Breast epithelium (tissue), 4 donors: ENCODE results near the gene ASIC3. TPM values are rescaled to one million over a fixed set of nuclear protein-coding genes. Genes with fewer than 3 reads are reported as not detected.

ENCODE experiments used
- DNase-seq, 2 donors: peaks; one replicate each; pipeline ENCODE4 v3.0.0-alpha.2; 2019; ENCODE audit warnings: low spot score in 2 of 2
- H3K27ac ChIP-seq, 2 donors: fragments of 200-600 bp; sonication (generic) in 1 of 2; one replicate each; pipeline ENCODE4 v1.5.1; 2016 to 2019; ENCODE audit warnings: mild to moderate bottlenecking in 1 of 2
- H3K27me3 ChIP-seq, 2 donors: fragments of 200-600 bp; sonication (generic) in 1 of 2; one replicate each; pipeline versions ENCODE4 v1.5.1 to v1.6.0; 2017 to 2019; ENCODE audit warnings: control low read depth in 1 of 2, mild to moderate bottlenecking in 1 of 2
- H3K36me3 ChIP-seq: fragments of 200-600 bp; one replicate; pipeline ENCODE4 v1.5.1; 2019
- H3K4me1 ChIP-seq, 2 donors: fragments of 200-600 bp; sonication (generic); one replicate each; pipeline ENCODE4 v1.5.1; 2016 to 2019; ENCODE audit warnings: control low read depth in 1 of 2
- H3K4me3 ChIP-seq, 3 donors: fragments of 200-600 bp; sonication (generic); 1 replicate in 2 of 3; 2 replicates in 1 of 3; pipeline ENCODE4 v1.5.1; 2016 to 2019; ENCODE audit warnings: mild to moderate bottlenecking in 3 of 3, moderate library complexity in 2 of 3
- H3K9me3 ChIP-seq, 2 donors: fragments of 200-600 bp; sonication (generic) in 1 of 2; one replicate each; pipeline ENCODE4 v1.5.1; 2016 to 2019; ENCODE audit warnings: control low read depth in 1 of 2
- CTCF ChIP-seq, 3 donors: fragments of 450-650 bp; IDR thresholded peaks; one replicate each; pipeline ENCODE4 v1.5.1; 2016 to 2017; ENCODE audit warnings: antibody characterized with exemption in 3 of 3, mild to moderate bottlenecking in 3 of 3, moderate library complexity in 3 of 3
- POLR2A ChIP-seq: fragments of 450-650 bp; IDR thresholded peaks from one replicate; pipeline ENCODE4 v1.6.1; 2016; ENCODE audit warnings: antibody characterized with exemption, mild to moderate bottlenecking, moderate library complexity
- POLR2AphosphoS5 ChIP-seq, 3 donors: sonication (generic); formaldehyde crosslinking; IDR thresholded peaks; one replicate each; pipeline ENCODE4 v1.6.1; 2017; ENCODE audit warnings: antibody characterized with exemption in 3 of 3
- intact Hi-C: fragments of 100-400 bp; cut with DNase I; formaldehyde crosslinking; loops from one replicate; pipeline ENCODE4 v1.15.1; 2023; ENCODE audit warnings: low total_unique reads
- total RNA-seq, 3 donors: library from RNA; depleted of rRNA; stranded (reverse); fragments of >200 nt; gene quantifications; one replicate each; pipeline ENCODE4 v1.1.0, GENCODE V29; 2016

Gene ASIC3
- total RNA-seq, 3 donors from 2014 or later, result 1.3 to 3.3 (median 2.3) TPM

GRCh38 chr7:151053751-151054150 lies 5.4 kb downstream of the ASIC3 start:
- Histone ChIP-seq H3K4me3 (no peak overlapping the region), H3K36me3 (no peaks in the 10 kb centered on the region), H3K9me3 (no peaks in the 10 kb centered on the region), H3K27me3 (no peaks in the 10 kb centered on the region), H3K4me1 (peaks cover 0 to 15% of the 10 kb centered on the region in 2 donors), H3K27ac (no peak overlapping the region)
- DNase-seq, result no peak
- intact Hi-C loops, result no loop called here
- TF ChIP-seq POLR2AphosphoS5 (IDR thresholded peaks at IDR 0.05) (no peak), CTCF (IDR thresholded peaks at IDR 0.05) (no peak), POLR2A (no peak)

GRCh38 chr7:151056283-151056665 lies 7.9 kb downstream of the ASIC3 start:
- DNase-seq, result no peak
- Histone ChIP-seq H3K27me3 (no peaks in the 10 kb centered on the region), H3K9me3 (no peaks in the 10 kb centered on the region), H3K36me3 (no peaks in the 10 kb centered on the region), H3K27ac (no peak overlapping the region), H3K4me1 (peaks cover 10 to 18% of the 10 kb centered on the region in 2 donors), H3K4me3 (no peak overlapping the region)
- no peak for TF ChIP-seq CTCF (IDR thresholded peaks at IDR 0.05)
- no peak for TF ChIP-seq POLR2A
- no peak for TF ChIP-seq POLR2AphosphoS5 (IDR thresholded peaks at IDR 0.05)
- intact Hi-C loops, result no loop called here

GRCh38 chr7:151056666-151057505 lies 8.6 kb downstream of the ASIC3 start:
- Histone ChIP-seq H3K36me3 (no peaks in the 10 kb centered on the region), H3K9me3 (no peaks in the 10 kb centered on the region), H3K4me1 (peaks cover 13 to 24% of the 10 kb centered on the region in 2 donors), H3K4me3 (peak overlapping the region; percentile 81 to 98 (median 86)), H3K27ac (no peak overlapping the region), H3K27me3 (no peaks in the 10 kb centered on the region)
- no peak for TF ChIP-seq CTCF (IDR thresholded peaks at IDR 0.05)
- TF ChIP-seq POLR2A, result no peak
- TF ChIP-seq POLR2AphosphoS5 (IDR thresholded peaks at IDR 0.05), result no peak
- peak in 1 of 2 donors; percentile 71 for DNase-seq
- intact Hi-C loops, result no loop called here

GRCh38 chr7:151057506-151057988 lies 9.2 kb downstream of the ASIC3 start, which contains the start of gene CDK5:
Gene CDK5, minus strand, starts transcription at chr7:151057897. Its CDS starts 49 bp downstream, at chr7:151057848.
- peak within 1 kb of the TSS; percentile 97 to 100 for H3K27ac ChIP-seq
- no peaks in the 10 kb centered on the region for H3K36me3 ChIP-seq
- intact Hi-C loops, result no loop called here
- TF ChIP-seq CTCF (IDR thresholded peaks at IDR 0.05) (no peak), POLR2A (no peak), POLR2AphosphoS5 (IDR thresholded peaks at IDR 0.05) (no peak)
- no peaks in the 10 kb centered on the region for H3K9me3 ChIP-seq
- DNase-seq, result no peak
- peak within 1 kb of the TSS; percentile 81 to 98 (median 86) for H3K4me3 ChIP-seq
- peaks cover 18 to 24% of the 10 kb centered on the region in 2 donors for H3K4me1 ChIP-seq
- no peaks in the 10 kb centered on the region for H3K27me3 ChIP-seq
